ENCODE results near the gene MTSS2. TPM values are rescaled to one million over a fixed set of nuclear protein-coding genes. Genes with fewer than 3 reads are reported as not detected.

The MTSS2 gene
- total and polyA plus RNA-seq, 2 of the 8 experiments (the other 6 are each of a cell fraction or from before 2014, with no cell fraction given) = 23.3 to 36.7 TPM

GRCh38 chr16:70682239-70683145 is 3.4 kb downstream of the MTSS2 start (continued):
- TF ChIP-seq CHD2 (IDR thresholded peaks at IDR 0.05; ENCODE audit: low read length) (no peak), GABPA (IDR thresholded peaks at IDR 0.05; ENCODE audit: borderline replicate concordance, insufficient read depth, low read length) (no peak), ATF3 (IDR thresholded peaks at IDR 0.05; ENCODE audit: insufficient read depth, low read depth, low read length) (no peak), BRCA1 (IDR thresholded peaks at IDR 0.05; ENCODE audit: low read depth, low read length) (no peak)

All from H1 (cell line).